OCI-LY1 (cell line): ENCODE measurements around the gene OR5K4.

Source experiments
- EZH2 ChIP-seq: fragments of 200-600 bp; sonication (generic), shearing (Covaris generic); IDR thresholded peaks from 2 replicates; pipeline ENCODE4 v1.8.0; 2017; ENCODE audit warnings: borderline replicate concordance, mixed run types, mild to moderate bottlenecking, antibody characterized with exemption, low read length, moderate library complexity, mixed read lengths
- TF ChIP-seq, protein P1 (sequence below): fragments of 200-600 bp; sonication (generic), shearing (Covaris generic); IDR thresholded peaks from 2 replicates; pipeline ENCODE4 v1.5.1; 2017; ENCODE audit warnings: mild to moderate bottlenecking, antibody characterized with exemption, low read length, moderate library complexity, mixed read lengths

- TF ChIP-seq, protein P1, sequence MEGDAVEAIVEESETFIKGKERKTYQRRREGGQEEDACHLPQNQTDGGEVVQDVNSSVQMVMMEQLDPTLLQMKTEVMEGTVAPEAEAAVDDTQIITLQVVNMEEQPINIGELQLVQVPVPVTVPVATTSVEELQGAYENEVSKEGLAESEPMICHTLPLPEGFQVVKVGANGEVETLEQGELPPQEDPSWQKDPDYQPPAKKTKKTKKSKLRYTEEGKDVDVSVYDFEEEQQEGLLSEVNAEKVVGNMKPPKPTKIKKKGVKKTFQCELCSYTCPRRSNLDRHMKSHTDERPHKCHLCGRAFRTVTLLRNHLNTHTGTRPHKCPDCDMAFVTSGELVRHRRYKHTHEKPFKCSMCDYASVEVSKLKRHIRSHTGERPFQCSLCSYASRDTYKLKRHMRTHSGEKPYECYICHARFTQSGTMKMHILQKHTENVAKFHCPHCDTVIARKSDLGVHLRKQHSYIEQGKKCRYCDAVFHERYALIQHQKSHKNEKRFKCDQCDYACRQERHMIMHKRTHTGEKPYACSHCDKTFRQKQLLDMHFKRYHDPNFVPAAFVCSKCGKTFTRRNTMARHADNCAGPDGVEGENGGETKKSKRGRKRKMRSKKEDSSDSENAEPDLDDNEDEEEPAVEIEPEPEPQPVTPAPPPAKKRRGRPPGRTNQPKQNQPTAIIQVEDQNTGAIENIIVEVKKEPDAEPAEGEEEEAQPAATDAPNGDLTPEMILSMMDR, result no peak
- no peak for TF ChIP-seq EZH2
These were observed 17.5 kb downstream of the OR5K4 start for GRCh38 chr3:98371186-98371585.
